ENCODE results near the gene ATP5MC3.

DNA sequence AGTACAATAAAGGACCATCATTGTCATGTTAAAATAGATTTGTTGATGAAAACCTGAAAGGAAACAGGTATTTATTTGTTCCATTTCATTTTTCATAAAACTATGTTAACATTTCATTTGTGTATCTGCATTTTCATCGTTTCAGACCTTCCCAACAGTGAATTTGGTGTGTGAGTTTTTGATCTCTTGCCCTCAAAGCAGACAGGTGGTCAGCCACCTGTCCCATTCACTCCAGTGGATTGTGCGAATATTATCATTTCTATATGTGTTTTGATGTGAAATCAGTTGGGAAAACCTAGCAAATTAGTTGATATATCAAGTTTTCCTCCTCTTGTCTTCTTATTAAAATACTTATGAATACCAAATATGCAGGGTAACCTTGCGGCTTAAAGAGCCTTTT is 25.4 kb upstream of the ATP5MC3 start:
- TF ChIP-seq POLR2A (IDR thresholded peaks at IDR 0.05; ENCODE audit: low read depth, low read length) = no peak
- TF ChIP-seq, protein P1, sequence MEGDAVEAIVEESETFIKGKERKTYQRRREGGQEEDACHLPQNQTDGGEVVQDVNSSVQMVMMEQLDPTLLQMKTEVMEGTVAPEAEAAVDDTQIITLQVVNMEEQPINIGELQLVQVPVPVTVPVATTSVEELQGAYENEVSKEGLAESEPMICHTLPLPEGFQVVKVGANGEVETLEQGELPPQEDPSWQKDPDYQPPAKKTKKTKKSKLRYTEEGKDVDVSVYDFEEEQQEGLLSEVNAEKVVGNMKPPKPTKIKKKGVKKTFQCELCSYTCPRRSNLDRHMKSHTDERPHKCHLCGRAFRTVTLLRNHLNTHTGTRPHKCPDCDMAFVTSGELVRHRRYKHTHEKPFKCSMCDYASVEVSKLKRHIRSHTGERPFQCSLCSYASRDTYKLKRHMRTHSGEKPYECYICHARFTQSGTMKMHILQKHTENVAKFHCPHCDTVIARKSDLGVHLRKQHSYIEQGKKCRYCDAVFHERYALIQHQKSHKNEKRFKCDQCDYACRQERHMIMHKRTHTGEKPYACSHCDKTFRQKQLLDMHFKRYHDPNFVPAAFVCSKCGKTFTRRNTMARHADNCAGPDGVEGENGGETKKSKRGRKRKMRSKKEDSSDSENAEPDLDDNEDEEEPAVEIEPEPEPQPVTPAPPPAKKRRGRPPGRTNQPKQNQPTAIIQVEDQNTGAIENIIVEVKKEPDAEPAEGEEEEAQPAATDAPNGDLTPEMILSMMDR (IDR thresholded peaks at IDR 0.05; ENCODE audit: extremely low read depth in 1 of 2, insufficient read depth in 1 of 2, low read depth in 1 of 2, low read length in 2 of 2) = no peak
- TF ChIP-seq EZH2 (IDR thresholded peaks at IDR 0.05; ENCODE audit: borderline replicate concordance, low read depth, low read length, severe bottlenecking) = no peak
- TF ChIP-seq, protein P2, sequence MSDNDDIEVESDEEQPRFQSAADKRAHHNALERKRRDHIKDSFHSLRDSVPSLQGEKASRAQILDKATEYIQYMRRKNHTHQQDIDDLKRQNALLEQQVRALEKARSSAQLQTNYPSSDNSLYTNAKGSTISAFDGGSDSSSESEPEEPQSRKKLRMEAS (IDR thresholded peaks at IDR 0.05; ENCODE audit: insufficient read depth, insufficient read length) = no peak
- TF ChIP-seq POLR2AphosphoS5 (IDR thresholded peaks at IDR 0.05; ENCODE audit: insufficient read depth, low read depth, low read length) = no peak
- TF ChIP-seq MYC (IDR thresholded peaks at IDR 0.05; ENCODE audit: low read depth, low read length) = no peak
- no peak for TF ChIP-seq GATA2 (IDR thresholded peaks at IDR 0.05; ENCODE audit: insufficient read depth, insufficient read length, low read depth, low read length)

Measured in endothelial cell of umbilical vein (primary cell).